NCI-H345 treated with DMSO at 0.1 percent for 48 hours (cell line): ENCODE results near the gene RAD51B.

Source experiments
- DNase-seq: peaks from one replicate; lab custom pipeline; 2025; ENCODE audit not compliant: unreplicated experiment; lab: John Stamatoyannopoulos, UW

The RAD51B gene

DNA sequence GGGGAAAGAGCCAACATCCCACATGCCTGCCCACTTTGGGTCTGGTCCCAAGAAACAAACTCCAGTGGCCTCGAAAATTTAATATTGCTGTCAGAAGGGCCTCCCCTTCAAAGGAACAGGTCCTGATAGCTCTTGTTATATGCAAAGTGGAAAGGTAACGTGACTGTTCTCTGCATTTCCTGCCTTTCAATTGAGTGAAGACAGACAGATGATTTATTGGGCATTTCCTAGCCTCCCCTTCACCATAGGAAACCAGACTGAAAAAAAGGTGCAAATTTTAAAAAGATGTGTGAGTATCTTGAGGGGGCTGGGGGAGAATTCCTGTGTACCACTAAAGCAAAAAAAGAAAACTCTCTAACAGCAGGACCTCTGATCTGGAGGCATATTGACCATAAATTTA, 738.1 kb downstream of the RAD51B start:
- DNase-seq: no peak

DNA sequence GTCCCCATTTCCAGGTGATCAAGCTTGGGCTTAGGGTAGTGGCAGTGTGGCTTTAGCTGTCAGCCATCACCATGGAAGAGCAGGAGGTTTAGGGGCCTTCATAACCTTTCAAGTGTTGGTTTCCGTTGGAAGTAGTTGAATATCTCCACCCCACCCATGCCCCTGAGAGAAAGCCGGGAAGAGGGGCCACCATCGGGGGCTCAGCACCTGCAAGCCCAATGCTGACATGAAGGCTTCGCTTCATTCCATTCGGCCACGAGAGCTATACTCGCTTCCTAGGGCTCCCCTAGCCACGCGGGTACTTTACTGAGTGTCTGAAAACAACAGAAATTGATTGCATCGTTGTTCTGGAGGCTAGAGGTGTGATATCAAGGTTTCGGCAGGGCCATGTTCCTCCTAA, 738.5 kb downstream of the RAD51B start:
- DNase-seq: no peak

DNA sequence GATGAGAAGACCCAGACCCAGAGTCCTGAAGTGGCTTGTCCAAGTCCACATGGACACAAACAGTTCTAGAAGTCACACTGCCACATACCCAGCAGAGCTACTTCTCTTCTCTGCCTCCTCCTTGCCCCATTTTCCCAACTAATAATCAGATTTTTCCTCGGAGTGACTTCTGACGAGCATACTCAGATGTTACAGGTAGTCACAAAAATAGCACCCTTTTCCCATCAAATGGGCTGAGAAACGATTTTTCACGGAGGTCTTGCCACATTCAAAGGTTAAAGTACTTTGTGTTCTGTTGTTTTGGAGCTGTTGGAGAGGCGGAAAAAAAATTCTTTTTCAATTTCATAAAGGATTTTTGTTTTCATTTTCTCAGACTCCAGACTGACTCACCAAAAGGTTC, 740.4 kb downstream of the RAD51B start:
- no peak for DNase-seq

DNA sequence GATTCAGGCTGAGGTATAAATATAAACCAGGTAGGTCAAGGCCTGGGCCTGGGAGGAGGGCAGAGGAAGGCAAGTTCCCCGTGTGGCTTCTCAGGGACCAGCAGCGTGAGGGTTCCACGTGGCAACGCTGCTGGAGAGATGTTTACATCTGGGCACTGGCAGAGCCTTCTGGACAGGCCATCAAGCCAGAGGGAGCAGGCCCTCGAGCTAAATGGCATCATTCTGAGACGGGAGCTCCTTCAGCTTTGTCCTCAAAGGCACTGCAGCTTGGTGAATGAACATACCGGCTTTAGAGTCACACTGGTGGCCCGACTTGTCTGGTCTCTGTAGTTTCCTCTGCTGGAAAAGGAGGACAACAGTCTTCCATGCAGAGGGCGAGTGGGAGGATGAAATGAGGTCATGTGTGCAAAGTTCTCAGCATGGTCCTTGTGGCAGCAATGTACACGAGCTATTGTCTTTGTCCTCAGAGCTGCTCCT, 742.0 kb downstream of the RAD51B start:
- DNase-seq: no peak

DNA sequence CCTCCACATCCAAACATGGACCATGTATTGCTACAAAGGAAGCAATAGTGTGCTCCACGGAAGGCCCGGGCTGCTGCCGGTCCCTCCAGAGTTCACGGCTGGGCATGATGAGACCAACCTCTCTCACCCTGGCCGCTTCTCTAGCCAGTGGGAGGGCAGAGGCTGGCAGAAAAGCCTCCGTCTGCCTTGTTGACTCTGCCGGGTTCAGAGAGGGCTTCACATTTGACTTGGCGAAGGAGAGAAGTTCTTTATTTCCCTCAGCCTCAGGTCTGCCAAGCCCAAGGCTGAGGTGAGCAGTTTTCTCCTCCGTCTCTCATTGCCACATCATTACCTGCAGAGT, 743.3 kb downstream of the RAD51B start:
- DNase-seq: no peak

DNA sequence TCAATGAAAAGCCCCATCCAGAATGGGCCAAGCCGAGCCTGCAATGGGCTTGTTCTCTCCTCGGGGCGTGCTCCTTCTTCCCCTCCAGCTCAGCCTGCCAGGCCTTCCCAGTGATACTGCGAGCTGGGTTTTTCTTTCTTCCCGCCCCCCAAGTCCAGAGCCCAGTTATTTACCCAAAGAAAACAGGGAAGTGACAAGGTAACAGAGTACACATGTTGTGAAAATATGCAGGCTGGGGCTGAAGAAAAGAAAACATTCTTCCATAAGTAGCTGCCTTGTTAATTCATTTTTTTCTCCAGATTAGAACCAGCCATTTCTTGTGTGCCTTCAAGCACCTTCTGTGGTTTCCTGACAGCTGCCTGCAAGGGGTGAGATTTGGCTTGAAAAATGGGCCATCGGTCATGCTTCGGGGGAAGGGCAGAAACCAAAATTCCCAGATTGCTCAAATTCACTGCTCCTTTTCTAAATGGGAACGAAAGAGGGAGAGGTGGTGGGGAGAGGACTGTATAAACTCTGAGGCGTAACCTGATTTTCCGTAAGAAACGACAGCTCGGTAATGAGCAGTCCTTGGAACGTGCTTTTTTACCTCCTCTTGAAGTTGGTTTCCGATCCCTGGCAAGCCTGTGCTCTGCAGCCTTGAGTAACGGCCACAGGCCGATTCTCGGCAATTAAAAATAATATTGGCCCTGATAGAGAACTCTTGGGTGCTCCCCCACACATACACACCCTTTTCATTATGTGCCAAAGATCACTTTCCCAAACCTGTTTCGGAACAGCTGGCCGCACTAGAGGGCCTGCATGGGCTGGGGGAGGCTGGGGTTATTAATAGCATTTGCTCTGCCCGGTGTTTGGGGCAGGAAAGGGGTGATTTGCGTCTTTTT, 743.9 kb downstream of the RAD51B start:
- no peak for DNase-seq

DNA sequence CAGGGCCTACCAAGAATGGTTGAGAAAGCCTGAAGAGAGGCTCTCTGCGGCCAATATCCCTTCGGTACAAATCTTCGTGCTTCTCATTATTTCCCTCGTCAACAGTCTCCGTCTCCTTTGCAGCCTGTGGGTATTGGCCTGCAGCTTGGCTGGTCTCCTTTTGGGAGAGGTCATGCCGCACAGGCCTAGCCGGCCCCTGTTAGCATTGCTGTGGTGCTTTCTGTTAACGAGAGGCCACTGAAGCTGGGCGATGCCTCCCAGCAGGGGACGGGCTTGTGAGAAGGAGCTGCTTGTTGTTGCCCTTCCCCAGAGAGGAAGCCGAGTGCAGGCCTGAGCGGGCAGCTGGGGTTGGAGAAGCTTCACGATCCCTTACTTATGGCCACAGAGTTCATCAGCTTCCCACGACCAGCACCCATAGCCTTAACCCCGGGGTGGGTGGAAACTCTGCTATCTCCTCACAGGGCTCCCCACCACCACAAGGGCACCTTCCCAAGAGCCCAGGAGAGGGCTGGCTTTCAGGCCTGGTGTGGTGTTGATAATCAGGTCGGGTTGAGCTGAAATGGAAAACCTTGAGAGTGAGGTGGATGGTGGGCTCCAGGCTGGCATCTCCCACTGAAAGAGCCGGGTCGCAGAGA, 744.7 kb downstream of the RAD51B start:
- DNase-seq: no peak

DNA sequence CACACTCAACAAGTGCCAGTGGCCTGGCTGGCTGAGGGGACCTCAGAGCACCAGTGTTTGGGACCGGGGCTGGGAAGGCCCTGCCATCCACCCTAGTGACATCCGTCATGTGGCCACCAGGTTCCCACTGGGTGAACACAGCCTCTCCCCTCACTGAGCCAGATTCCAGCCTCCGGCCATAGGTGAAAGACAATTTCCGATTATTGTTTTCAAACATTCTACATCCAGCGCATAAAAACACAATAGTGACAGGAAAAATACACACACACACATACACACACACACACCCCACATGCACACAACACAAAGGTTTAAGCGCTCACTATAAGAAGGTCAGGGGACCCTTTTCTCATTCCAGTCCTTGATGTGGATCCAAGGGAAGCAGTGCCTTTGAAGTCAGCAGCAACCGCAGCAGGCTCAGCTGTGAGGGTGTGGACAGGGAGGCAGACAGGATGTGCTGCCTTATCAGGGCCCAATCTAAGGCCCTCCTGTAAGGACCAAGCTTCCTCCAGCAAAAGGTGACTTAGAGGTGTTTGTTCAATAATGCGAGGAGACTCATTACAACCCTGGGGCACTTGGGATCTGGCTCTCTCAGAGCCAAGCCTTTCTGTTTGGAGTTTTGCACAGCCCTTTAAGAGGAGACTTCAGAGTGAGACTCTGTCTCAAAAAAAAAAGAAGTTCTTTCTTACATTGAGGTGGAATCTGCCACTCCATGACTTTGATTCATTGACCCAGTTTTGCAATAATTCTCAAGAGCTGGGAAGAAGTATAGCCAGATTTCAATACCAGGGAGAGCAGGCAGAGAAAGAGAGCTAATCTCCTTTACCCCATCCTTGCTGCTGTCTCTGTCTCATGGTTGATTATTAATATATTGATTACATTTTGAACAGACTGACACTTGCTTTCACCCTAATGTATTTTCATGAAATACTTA, 745.5 kb downstream of the RAD51B start:
- no peak for DNase-seq

DNA sequence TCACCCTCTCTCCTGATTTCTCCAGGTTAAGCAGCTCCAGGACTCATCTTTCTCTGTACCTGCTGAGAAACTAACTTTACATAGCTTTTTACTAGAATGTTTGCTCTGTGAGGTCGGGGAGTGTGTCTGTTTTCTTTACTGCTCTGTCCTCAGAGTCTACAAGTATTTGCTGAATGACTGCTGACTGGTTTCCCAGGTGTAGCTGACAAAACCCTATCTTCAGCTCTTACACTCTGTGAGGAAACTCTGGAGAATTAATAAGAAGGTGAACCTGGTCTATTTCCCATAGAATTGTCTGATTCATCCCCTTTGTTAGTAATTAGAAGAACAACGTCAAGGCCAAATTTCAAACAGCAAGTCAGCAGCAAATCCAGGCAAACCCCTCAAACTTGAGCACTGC, 746.5 kb downstream of the RAD51B start:
- DNase-seq: no peak

DNA sequence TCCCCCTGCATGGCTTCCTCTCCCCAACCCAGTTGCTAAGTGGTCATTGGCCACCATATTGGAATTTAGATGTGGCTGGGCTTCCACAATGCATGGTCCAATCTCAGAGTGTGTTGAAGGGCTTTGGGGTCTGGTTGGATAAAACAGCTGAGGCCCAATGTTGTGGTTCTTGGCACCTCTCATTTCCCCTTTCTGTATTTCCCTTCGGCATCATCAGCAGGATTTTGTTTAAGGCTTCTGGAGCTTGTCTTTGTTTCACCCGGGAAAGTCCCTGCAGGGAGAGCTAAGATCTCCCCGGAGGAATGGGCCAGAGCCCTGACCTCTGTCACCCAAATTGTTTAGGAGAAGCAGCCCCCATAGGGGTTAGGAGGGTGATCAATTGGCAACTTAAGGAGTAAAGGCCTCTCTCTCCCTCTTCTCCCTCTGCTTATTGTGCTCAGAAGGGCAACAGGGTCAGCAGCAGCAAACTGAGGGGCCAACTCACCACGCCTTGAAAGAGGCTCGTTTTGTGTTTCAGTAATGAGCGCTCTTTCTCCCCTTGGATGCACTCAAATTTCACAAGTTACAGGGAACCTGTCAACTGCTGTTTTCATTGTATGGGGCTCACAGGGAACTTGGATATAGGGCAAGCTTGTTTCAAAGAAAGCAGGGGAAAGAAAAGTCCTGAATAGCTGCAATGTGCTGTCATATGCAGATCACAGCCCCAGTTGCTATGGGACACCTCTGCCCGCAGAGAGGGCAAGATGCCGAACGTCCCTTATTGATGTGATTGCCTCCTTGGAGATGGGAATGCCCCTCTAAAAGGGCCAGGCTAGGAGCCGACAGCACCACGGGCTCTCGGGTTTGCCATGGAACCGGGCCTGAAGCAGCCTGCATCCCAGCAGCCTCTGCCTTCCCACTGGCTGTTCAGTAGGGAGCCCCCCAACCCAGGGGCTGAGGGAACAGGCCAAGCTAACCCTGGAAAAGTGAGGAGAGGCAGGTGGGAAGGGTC, 749.6 kb downstream of the RAD51B start:
- DNase-seq: no peak

DNA sequence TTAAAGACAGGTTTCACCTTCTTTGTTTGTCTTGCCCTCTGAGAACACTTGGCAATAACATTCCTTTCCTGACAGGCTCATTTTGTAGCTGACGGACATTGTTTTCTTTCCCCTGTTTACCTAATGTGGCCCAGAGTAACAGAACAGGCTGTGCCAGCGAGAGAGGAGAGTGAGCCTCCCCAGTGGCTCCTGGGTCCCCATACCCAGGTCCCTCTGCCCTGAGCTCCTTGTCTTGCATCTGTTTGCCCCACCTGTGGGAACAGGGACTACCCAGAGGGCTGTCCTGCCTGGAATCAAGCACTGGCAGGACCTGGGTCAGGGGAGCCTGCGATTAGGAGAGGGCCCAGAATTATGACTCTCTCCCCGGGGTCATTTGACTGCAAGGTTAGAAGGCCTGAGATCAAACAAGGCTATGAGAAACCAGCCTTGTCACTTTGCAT, 750.4 kb downstream of the RAD51B start:
- no peak for DNase-seq

DNA sequence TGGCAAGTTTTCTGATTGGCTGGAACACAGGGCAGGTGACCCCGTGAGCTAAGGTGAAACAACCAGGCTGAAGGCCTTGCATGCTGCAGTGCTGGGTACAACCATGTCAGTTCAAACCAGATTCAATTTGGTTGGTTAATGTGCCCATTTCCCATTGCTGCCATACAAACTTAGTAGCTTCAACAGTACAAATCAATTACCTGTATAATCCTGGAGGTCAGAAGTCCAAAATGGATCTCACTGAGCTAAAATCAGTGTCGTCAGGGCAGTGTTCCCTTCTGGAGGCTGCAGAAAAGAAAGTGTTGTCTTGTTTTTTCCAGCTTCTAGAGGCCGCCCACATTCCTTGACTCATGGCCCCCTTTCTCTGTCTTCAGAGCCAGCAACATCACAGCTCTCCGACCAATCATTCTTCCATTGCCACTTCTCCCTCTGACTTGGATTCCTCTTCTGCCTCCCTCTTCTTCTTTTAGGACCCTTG, 751.6 kb downstream of the RAD51B start:
- DNase-seq: no peak

DNA sequence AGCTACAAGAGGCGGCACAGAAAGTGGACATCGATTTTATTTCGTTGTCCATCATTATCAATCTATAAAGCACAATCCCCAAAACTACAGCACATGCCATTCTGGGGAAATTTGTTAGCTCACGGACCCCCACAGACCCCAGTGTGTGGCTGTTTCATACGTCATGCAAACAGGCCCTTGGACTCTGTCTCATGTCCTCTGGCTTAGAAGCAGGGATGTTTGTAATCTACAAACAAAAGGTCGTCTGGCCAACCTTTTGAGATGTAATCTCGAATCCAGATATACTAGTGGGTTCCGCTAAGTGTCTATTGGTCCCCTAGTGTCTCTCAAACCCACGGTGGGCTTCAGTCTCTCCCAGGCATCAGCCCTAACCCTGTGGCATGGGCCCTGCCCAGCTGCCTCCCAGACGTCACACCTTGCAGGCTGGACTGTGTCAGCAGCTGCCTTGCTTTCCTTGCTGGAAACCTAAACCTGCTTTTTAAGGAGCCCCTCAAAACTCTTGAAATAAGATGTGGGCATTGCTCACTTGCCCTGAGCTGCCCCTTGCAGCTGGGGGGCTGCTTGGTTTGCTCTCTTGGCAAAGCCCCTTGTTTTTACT, 752.4 kb downstream of the RAD51B start:
- DNase-seq: no peak

DNA sequence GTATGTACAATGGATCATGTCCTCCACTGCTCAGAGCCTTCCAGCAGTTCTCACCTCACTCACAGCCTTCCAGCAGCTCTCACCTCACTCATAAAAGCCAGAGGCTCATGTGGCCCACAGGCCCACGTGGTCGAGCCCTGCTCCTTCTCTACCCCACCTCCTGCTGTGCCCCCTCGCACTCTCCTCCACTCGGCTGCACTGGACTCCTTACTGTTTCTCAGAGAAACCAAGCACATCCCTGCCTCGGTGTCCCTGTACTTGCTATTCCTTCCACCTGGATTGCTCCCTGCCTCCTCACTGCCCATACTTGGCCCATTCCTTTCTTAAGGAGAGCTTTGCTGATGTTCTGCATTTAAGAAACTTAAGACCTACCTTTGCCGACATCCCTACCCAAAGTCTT, 753.5 kb downstream of the RAD51B start:
- no peak for DNase-seq

DNA sequence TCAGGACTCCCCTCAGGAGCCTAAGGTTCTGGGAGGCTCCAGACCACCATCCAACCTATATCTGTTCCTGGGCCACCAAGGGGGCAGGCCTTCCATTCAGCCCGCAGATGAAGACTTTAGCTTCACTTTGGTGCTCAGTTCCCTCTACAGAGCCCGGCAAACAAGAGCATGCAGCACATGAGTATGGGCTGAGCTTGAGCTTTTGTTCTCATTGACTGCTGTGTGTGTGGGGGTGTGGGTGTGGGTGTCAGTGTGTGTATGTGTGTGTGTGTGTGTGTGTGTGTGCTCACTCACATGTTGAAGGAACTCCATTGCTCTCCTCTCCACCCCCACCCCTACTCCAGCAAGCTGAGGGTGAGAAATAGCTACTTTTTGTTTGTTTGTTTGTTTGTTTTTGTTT, 754.1 kb downstream of the RAD51B start:
- DNase-seq: no peak

DNA sequence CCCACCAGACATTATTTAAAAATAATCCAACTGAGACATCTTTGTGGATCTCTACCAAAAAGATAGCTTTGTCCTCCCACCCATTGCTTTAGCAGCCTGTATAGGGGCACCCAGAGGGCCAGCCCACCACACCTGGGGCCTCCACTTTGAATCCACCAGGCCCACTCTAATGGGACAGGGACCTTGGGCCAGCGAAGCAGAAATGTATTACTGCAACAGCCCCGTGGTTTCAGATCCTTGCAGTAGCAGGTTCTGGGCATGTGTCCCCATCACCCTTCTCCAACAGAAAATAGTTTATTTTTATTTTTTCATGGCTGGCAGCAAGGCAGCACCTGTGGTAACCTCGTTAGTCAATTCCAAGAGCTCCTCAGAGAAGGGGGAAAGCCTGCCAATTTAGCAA, 754.9 kb downstream of the RAD51B start:
- DNase-seq: no peak

DNA sequence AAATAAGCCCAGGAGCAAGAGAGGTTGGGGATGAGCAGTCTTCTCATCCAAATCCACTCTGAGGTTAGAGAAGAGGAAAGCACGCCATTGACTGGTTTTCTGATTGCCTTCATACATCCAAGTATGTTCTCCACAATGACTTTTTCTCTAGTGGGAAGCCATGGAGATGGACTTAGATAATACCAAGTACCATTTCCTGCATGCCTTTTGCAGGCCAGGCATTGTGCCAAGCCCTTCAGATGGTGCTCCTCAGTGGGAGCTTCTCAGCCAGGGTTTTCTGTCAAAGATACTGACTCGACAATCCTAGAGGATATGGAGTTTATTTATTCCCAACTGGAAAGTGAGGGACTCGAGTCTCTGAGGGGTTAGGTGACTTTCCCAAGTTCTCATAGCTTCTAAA, 755.3 kb downstream of the RAD51B start:
- no peak for DNase-seq

DNA sequence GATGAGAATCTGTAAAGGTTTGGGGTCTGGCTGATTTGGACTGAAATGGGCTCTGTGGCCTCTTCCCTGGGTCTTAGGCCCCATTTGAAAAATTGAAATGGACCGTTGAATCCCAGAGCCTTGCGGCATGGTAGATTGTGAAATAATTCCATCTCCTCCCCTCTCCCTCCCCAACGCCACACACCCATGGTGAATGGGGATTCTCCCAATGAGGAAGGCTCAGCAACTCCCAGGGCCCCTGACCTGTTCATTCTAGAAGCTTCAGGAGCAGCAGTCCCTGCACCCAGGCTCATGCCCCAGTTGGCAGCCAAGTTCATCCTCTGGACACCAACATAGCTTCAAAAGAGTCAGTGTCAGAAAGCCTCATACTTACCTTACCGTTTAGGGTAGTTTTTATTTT, 755.8 kb downstream of the RAD51B start:
- no peak for DNase-seq

DNA sequence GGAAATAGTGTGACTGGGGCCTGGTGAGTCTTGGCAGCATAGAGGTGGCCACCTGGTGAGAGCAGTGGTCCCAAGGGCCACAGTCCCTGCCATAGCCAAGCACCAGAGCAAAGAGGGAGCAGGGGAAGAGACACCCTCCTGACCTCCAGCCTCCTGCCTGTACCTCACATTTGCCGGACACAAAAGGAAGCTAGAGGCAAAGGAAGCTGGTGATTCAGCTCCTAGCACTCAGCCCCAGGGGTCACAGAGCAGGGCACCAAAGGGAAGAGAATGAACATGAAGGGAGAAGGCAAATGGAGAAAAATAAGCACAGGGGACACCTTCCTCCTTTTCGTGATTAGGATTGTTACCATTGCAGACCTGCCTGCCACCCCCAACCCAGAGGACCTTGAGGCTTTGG, 756.5 kb downstream of the RAD51B start:
- no peak for DNase-seq
